Neural cell (in vitro differentiated cells): ENCODE results near the gene GOLGA3.

ENCODE experiments used
- CTCF ChIP-seq: fragments of 450-650 bp; IDR thresholded peaks from 2 replicates; pipeline ENCODE4 v1.5.1; 2014; ENCODE audit warnings: antibody characterized with exemption, mild to moderate bottlenecking, moderate library complexity; ENCODE audit not compliant: poor library complexity, severe bottlenecking
- EP300 ChIP-seq: fragments of 450-650 bp; conservative IDR thresholded peaks from 2 replicates; pipeline ENCODE4 v1.6.1; 2014; ENCODE audit warnings: antibody characterized with exemption, mild to moderate bottlenecking, moderate library complexity; ENCODE audit not compliant: poor library complexity, severe bottlenecking
- EZH2 ChIP-seq: fragments of 200-600, 300-800 bp; shearing (Covaris generic), sonication (generic); IDR thresholded peaks from 2 replicates; pipeline ENCODE4 v1.6.1; 2014; ENCODE audit warnings: antibody characterized with exemption, low read length, borderline replicate concordance, mild to moderate bottlenecking; ENCODE audit not compliant: insufficient read depth, poor library complexity, severe bottlenecking
- POLR2AphosphoS5 ChIP-seq: IDR thresholded peaks from 2 replicates; pipeline ENCODE4 v1.6.1; 2012
- RAD21 ChIP-seq: fragments of 450-650 bp; conservative IDR thresholded peaks from 2 replicates; pipeline ENCODE4 v1.6.1; 2014; ENCODE audit warnings: antibody characterized with exemption, mild to moderate bottlenecking, moderate library complexity
- TAF1 ChIP-seq: IDR thresholded peaks from 2 replicates; pipeline ENCODE4 v1.6.1; 2012; ENCODE audit warnings: low read depth

- no peak for TF ChIP-seq CTCF
- no peak for TF ChIP-seq EZH2
- TF ChIP-seq POLR2AphosphoS5 = no peak
- no peak for TF ChIP-seq TAF1
- no peak for TF ChIP-seq RAD21
- no peak for TF ChIP-seq EP300
These were observed 104.9 kb downstream of the GOLGA3 start for GRCh38 chr12:132723764-132724140.
